HFFc6 (cell line): ENCODE measurements around the gene PRSS21. TPM values are rescaled to one million over a fixed set of nuclear protein-coding genes. Genes with fewer than 3 reads are reported as not detected.

ENCODE experiments used
- DNase-seq: peaks from one replicate; pipeline ENCODE4 v3.0.0-alpha.2; 2018
- H3K27ac Mint-ChIP-seq: 2 replicates; pipeline ENCODE4 v1.8.0; 2020; ENCODE audit warnings: mild to moderate bottlenecking, mixed read lengths
- H3K27me3 Mint-ChIP-seq: 2 replicates; pipeline ENCODE4 v1.8.0; 2021; ENCODE audit warnings: mild to moderate bottlenecking, moderate library complexity, mixed read lengths; ENCODE audit not compliant: insufficient read depth
- H3K36me3 Mint-ChIP-seq: 2 replicates; pipeline ENCODE4 v1.8.0; 2021; ENCODE audit warnings: low read depth, mixed read lengths
- H3K4me1 Mint-ChIP-seq: 2 replicates; pipeline ENCODE4 v1.8.0; 2020; ENCODE audit warnings: low read depth, mixed read lengths
- H3K4me3 Mint-ChIP-seq: 2 replicates; pipeline ENCODE4 v1.8.0; 2020; ENCODE audit warnings: mild to moderate bottlenecking, moderate library complexity, mixed read lengths
- H3K9me3 Mint-ChIP-seq: 2 replicates; pipeline ENCODE4 v1.8.0; 2020; ENCODE audit warnings: mild to moderate bottlenecking, mixed read lengths
- CTCF ChIP-seq: fragments of 200-600 bp; sonication (generic); IDR thresholded peaks from 2 replicates; pipeline ENCODE4 v1.5.0; 2021; ENCODE audit warnings: antibody characterized with exemption, mild to moderate bottlenecking
- total RNA-seq, 6 experiments: library from RNA; stranded (reverse); fragmentation: NEBNext Ultra II Directional; extraction: Animal tissue kit (Norgen Biotek cat#: 25700); gene quantifications; 2 replicates in 1 of 6; 3 replicates in 5 of 6; pipeline ENCODE4 v1.2.3, GENCODE V29; 2021

PRSS21 gene
- total RNA-seq, 6 experiments from 2014 or later = not detected

DNA sequence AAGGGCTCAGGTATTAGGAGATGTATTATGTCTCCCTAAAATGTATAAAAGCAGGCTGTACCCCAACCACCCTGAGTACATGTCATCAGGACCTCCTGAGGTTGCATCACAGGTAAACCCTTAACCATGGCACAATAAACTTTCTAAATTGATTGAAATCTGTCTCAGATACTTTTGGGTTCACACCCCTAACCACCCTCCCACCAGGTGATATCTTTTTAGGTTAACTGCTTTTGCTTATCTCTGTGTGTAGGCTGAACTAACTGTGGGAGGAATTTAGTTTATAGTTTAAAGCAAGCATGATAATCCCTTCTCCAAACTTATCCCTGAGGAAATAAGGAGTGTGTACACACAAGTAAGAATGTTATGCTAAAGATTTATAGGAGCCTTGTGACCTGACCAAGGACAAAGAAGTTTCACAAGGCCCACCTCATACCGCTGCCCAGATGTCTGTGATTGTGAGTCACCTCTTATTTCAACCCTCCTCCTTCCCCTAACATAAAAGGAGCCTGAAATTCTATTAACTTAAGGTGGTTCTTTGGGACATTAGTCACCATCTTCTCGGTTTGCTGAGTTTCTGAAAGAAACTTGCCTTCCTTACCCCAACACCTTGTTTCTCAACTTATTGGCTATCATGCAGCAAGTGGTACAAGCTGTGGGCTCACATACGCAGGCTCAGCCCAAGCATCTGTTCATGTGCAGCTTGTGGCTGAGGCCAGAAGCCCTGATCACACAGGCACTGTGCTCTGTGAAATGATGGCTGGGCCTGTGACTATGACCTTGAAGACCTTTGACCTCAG is 29.7 kb downstream of the PRSS21 start:
- H3K36me3 Mint-ChIP-seq = no peaks in the 10 kb centered on the region
- DNase-seq = peak; percentile 48
- no peak overlapping the region for H3K4me3 Mint-ChIP-seq
- H3K27me3 Mint-ChIP-seq = peaks cover 11% of the 10 kb centered on the region
- H3K9me3 Mint-ChIP-seq = no peaks in the 10 kb centered on the region
- no peak overlapping the region for H3K27ac Mint-ChIP-seq
- H3K4me1 Mint-ChIP-seq = peaks cover 10% of the 10 kb centered on the region
- no peak for TF ChIP-seq CTCF

- Mint-ChIP-seq H3K4me3 (no peak overlapping the region), H3K27me3 (peaks cover 11% of the 10 kb centered on the region), H3K27ac (no peak overlapping the region), H3K9me3 (peaks cover 4% of the 10 kb centered on the region), H3K4me1 (peaks cover 10% of the 10 kb centered on the region), H3K36me3 (peaks cover 2% of the 10 kb centered on the region)
- DNase-seq = no peak
- no peak for TF ChIP-seq CTCF
Observed at GRCh38 chr16:2848933-2849725, 32.1 kb downstream of the PRSS21 start.

DNA sequence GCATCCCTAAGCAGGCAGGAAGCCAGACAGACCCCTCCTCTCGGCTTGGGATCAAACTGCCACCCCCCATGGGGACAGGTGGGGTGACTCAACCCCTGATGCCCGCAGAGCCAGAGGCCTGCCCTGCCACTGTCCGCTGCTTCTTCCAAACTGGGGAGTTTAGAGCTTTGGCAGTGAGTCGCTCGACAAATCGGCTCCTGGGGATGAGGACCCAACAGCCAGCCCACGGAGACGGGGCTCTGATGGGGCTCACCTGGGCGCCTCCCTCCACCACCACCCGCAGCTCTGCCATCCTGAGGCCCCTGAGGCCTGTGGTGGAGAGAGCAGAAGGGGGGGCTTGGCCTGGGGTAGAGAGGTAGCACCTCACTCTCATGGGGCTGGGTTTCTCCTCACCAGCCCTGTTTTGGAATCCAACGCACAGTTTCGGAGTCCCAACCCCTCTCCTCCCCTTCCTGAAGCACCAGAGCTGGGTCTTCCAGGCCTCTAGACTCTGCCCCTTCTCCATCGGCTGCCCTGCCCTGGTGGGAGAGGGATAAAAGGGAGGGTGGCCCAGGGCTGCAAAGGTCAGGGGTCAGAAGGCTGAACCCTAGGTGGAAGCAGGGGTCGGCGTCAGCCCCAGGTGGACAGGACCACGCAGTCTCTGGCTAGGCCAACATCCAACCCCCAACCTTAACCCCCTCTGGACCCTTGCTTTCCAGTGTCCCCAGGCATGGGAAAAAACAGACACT is 35.1 kb downstream of the PRSS21 start:
- Mint-ChIP-seq H3K27ac (no peak overlapping the region), H3K27me3 (peaks cover 12% of the 10 kb centered on the region), H3K36me3 (peaks cover 9% of the 10 kb centered on the region), H3K9me3 (peaks cover 13% of the 10 kb centered on the region), H3K4me1 (peaks cover under 1% of the 10 kb centered on the region), H3K4me3 (no peak overlapping the region)
- no peak for TF ChIP-seq CTCF
- DNase-seq = no peak

- no peak for DNase-seq
Observed at GRCh38 chr16:2852731-2853507, 35.9 kb downstream of the PRSS21 start.

More at GRCh38 chr16:2852731-2853507, 35.9 kb downstream of the PRSS21 start:
- Mint-ChIP-seq H3K9me3 (peaks cover 13% of the 10 kb centered on the region), H3K27ac (no peak overlapping the region), H3K36me3 (peaks cover 9% of the 10 kb centered on the region), H3K4me3 (no peak overlapping the region), H3K27me3 (peaks cover 12% of the 10 kb centered on the region), H3K4me1 (peaks cover 6% of the 10 kb centered on the region)
- no peak for TF ChIP-seq CTCF
